ENCODE measurements around the gene ITPR2. TPM values are rescaled to one million over a fixed set of nuclear protein-coding genes. Genes with fewer than 3 reads are reported as not detected.

ITPR2 gene
- total RNA-seq, 2 experiments from 2014 or later = 25.6 to 44.7 TPM

DNA sequence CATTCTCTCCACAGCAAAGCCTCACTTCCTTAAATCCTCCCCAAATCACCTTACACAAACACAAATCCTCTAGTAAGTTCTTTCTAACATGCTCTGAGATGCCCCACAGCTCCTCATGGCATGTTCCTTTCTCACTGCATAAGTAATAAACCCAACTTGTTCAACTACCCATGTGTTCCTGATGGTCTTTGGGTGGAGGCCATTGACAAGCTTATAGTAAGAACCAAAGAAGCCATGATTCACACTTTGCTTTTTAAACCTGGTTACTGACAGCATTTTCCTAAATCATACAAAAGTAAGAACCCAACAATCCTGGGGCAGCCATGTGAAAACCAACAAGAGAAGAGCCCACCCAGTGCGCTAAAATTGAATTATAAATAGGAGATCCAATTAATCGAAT lies 138.6 kb downstream of the ITPR2 start:
- H3K9me2 ChIP-seq (ENCODE audit: insufficient read depth, low read length) = no peaks in the 10 kb centered on the region
- no TSS peak for BruUV-seq (replicated peaks)
- no peaks in the 10 kb centered on the region for H3K4me1 ChIP-seq (ENCODE audit: insufficient read depth, low read length, poor library complexity, severe bottlenecking)
- H3K36me3 ChIP-seq (ENCODE audit: insufficient read depth, low read length) = peaks cover 6% of the 10 kb centered on the region; the same call in 1 of the 2 replicates
- no peaks in the 10 kb centered on the region for H4K20me1 ChIP-seq (ENCODE audit: insufficient read depth, low read length)
- DNase-seq (ENCODE audit: low spot score) = no peak
- H3K27ac ChIP-seq (ENCODE audit: low read depth, low read length, poor library complexity, severe bottlenecking) = no peak overlapping the region
- intact Hi-C loops (cut with micrococcal nuclease; ENCODE audit: unreplicated experiment) = no loop called here
- no peak overlapping the region for H2AFZ ChIP-seq (ENCODE audit: low read length)
- CTCF ChIA-PET (ENCODE audit: unreplicated experiment) = no interaction called here
- no peaks in the 10 kb centered on the region for H3K9me3 ChIP-seq (ENCODE audit: low read length)
- POLR2A ChIA-PET = interaction anchor here (0.6 to 1.0 kb wide), 3 partner anchors 25 to 587 kb away, joined by 3 to 4 read pairs (median 4); no protein-coding TSS in a partner anchor
- H3K4me3 ChIP-seq (ENCODE audit: low read depth, low read length, poor library complexity, severe bottlenecking) = no peak overlapping the region
- H3K79me2 ChIP-seq (ENCODE audit: insufficient read depth, low read depth, low read length) = no peaks in the 10 kb centered on the region
- TF ChIP-seq EZH2phosphoT487 (IDR thresholded peaks at IDR 0.05; ENCODE audit: borderline replicate concordance, low read depth, low read length) = no peak
- TF ChIP-seq, protein P1, sequence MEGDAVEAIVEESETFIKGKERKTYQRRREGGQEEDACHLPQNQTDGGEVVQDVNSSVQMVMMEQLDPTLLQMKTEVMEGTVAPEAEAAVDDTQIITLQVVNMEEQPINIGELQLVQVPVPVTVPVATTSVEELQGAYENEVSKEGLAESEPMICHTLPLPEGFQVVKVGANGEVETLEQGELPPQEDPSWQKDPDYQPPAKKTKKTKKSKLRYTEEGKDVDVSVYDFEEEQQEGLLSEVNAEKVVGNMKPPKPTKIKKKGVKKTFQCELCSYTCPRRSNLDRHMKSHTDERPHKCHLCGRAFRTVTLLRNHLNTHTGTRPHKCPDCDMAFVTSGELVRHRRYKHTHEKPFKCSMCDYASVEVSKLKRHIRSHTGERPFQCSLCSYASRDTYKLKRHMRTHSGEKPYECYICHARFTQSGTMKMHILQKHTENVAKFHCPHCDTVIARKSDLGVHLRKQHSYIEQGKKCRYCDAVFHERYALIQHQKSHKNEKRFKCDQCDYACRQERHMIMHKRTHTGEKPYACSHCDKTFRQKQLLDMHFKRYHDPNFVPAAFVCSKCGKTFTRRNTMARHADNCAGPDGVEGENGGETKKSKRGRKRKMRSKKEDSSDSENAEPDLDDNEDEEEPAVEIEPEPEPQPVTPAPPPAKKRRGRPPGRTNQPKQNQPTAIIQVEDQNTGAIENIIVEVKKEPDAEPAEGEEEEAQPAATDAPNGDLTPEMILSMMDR (conservative IDR thresholded peaks at IDR 0.05; ENCODE audit: low read length) = no peak
- no peak overlapping the region for H3K4me2 ChIP-seq (ENCODE audit: low read length)

DNA sequence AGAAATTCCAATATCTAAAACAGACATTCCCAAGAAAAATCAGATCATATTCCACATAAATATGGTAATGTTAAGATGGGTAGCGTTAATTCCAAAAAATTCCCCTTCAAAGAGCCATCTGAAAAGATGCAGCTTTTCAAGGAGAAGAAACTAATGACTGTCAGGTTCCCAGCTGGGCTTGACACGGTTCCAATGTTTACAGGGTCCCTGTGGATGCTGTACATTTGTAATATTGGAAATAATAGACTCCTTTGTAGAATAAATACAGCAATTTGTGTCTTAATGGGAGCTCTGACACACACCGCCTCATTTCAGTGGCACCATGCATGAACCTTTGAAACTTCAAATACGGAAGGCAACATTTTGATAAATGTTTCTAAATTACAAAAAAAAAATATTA lies 140.6 kb downstream of the ITPR2 start:
- H2AFZ ChIP-seq (ENCODE audit: low read length) = no peak overlapping the region
- H3K27ac ChIP-seq (ENCODE audit: low read depth, low read length, poor library complexity, severe bottlenecking) = no peak overlapping the region
- H3K9me2 ChIP-seq (ENCODE audit: insufficient read depth, low read length) = no peaks in the 10 kb centered on the region
- ChIA-PET CTCF (ENCODE audit: unreplicated experiment) (no interaction called here), POLR2A (no interaction called here)
- no peaks in the 10 kb centered on the region for H3K9me3 ChIP-seq (ENCODE audit: low read length)
- H3K36me3 ChIP-seq (ENCODE audit: insufficient read depth, low read length) = peaks cover 6% of the 10 kb centered on the region; the same call in 1 of the 2 replicates
- DNase-seq (ENCODE audit: low spot score) = no peak
- H3K4me2 ChIP-seq (ENCODE audit: low read length) = no peak overlapping the region
- TF ChIP-seq, protein P1 (conservative IDR thresholded peaks at IDR 0.05; ENCODE audit: low read length) = no peak
- no peak for TF ChIP-seq EZH2phosphoT487 (IDR thresholded peaks at IDR 0.05; ENCODE audit: borderline replicate concordance, low read depth, low read length)
- H3K4me3 ChIP-seq (ENCODE audit: low read depth, low read length, poor library complexity, severe bottlenecking) = no peak overlapping the region
- no peaks in the 10 kb centered on the region for H3K4me1 ChIP-seq (ENCODE audit: insufficient read depth, low read length, poor library complexity, severe bottlenecking)
- no TSS peak for BruUV-seq (replicated peaks)
- H4K20me1 ChIP-seq (ENCODE audit: insufficient read depth, low read length) = no peaks in the 10 kb centered on the region
- intact Hi-C loops (cut with micrococcal nuclease; ENCODE audit: unreplicated experiment) = no loop called here
- no peaks in the 10 kb centered on the region for H3K79me2 ChIP-seq (ENCODE audit: insufficient read depth, low read depth, low read length)

DNA sequence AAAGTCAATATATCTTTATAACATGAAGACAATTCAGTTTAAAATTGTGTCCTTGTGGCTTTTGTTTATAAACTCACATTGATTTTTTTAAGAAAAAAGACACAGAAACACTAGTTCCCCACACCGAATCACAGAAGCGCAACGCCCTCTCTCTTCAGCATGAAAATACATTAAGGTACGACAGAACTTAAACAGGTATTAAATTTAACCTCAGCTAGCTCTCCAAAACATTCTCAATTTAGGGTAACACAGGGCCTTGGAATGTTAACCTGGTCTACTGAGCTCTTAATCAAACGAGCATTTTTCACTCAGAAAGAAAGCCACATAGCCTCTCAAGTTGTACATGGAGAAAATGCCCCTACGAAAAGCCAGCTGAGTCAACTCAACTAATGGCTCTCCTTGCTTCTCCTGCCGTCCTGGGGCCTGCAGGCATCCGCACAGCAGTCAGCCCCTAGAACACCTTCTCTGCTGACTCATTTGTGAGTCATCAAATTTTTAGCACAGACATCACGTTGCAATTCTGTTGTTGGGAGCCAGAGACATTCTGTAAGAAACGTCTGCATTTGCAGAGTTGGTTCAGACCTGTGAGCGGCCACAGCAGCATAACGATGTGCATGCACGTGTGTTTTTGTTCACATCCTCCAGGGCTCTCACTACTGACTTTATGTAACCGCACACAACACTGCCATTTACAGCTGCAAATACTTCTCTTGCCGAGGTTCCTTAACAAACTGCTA lies 141.6 kb downstream of the ITPR2 start:
- no peaks in the 10 kb centered on the region for H3K9me3 ChIP-seq (ENCODE audit: low read length)
- no TSS peak for BruUV-seq (replicated peaks)
- no peak overlapping the region for H3K27ac ChIP-seq (ENCODE audit: low read depth, low read length, poor library complexity, severe bottlenecking)
- no peaks in the 10 kb centered on the region for H4K20me1 ChIP-seq (ENCODE audit: insufficient read depth, low read length)
- H3K4me1 ChIP-seq (ENCODE audit: insufficient read depth, low read length, poor library complexity, severe bottlenecking) = no peaks in the 10 kb centered on the region
- H3K4me3 ChIP-seq (ENCODE audit: low read depth, low read length, poor library complexity, severe bottlenecking) = no peak overlapping the region
- ChIA-PET POLR2A (interaction anchor here (1.2 kb wide), 1 partner anchor 8 kb away, joined by 3 read pairs; no protein-coding TSS in a partner anchor), CTCF (ENCODE audit: unreplicated experiment) (no interaction called here)
- DNase-seq (ENCODE audit: low spot score) = no peak
- intact Hi-C loops (cut with micrococcal nuclease; ENCODE audit: unreplicated experiment) = no loop called here
- no peaks in the 10 kb centered on the region for H3K79me2 ChIP-seq (ENCODE audit: insufficient read depth, low read depth, low read length)
- no peaks in the 10 kb centered on the region for H3K9me2 ChIP-seq (ENCODE audit: insufficient read depth, low read length)
- TF ChIP-seq EZH2phosphoT487 (IDR thresholded peaks at IDR 0.05; ENCODE audit: borderline replicate concordance, low read depth, low read length) = no peak
- TF ChIP-seq, protein P1 (conservative IDR thresholded peaks at IDR 0.05; ENCODE audit: low read length) = no peak
- peaks cover 6% of the 10 kb centered on the region; the same call in 1 of the 2 replicates for H3K36me3 ChIP-seq (ENCODE audit: insufficient read depth, low read length)
- H2AFZ ChIP-seq (ENCODE audit: low read length) = no peak overlapping the region
- H3K4me2 ChIP-seq (ENCODE audit: low read length) = no peak overlapping the region
